Left renal cortex interstitium (tissue), 4 donors: ENCODE results near the gene CUX1. TPM values are rescaled to one million over a fixed set of nuclear protein-coding genes. Genes with fewer than 3 reads are reported as not detected.
"Not testable (repeated sequence)": the region's sequence is repeated elsewhere in the genome, so short reads cannot be mapped to it uniquely, and the experiment has no call there.

Experiments
- DNase-seq, 4 donors: peaks; one replicate each; pipeline ENCODE4 v3.0.0-alpha.2; 2013; ENCODE audit warnings: low read depth in 4 of 4, low spot score in 2 of 4, missing footprints in 1 of 4
- polyA plus RNA-seq, 4 donors: library from polyadenylated mRNA; unstranded; fragments of 120-200 nt; gene quantifications; one replicate each; pipeline ENCODE4 v1.2.1, GENCODE V29; 2013; ENCODE audit not compliant: insufficient read length in 4 of 4

The CUX1 gene
- polyA plus RNA-seq, 4 donors, result 79.2 to 99.7 (median 90.6) TPM

GRCh38 chr7:101912716-101913110 is 95.3 kb downstream of the CUX1 start:
- DNase-seq, result no peak

GRCh38 chr7:101913247-101913721 is 95.9 kb downstream of the CUX1 start:
- no peak for DNase-seq

- DNase-seq, result no peak
These were observed 96.4 kb downstream of the CUX1 start for GRCh38 chr7:101913851-101914250.

- DNase-seq, result no peak
These were observed 97.6 kb downstream of the CUX1 start for GRCh38 chr7:101915000-101915399.

GRCh38 chr7:101916041-101916800 is 98.8 kb downstream of the CUX1 start:
- DNase-seq, result no peak

- DNase-seq, result no peak
These were observed 99.5 kb downstream of the CUX1 start for GRCh38 chr7:101916876-101917275.

GRCh38 chr7:101917566-101917965 is 100.1 kb downstream of the CUX1 start:
- DNase-seq, result no peak

- DNase-seq, result no peak
These were observed 101.0 kb downstream of the CUX1 start for GRCh38 chr7:101918426-101918825.

- no peak for DNase-seq
These were observed 102.1 kb downstream of the CUX1 start for GRCh38 chr7:101919363-101920115.

GRCh38 chr7:101921061-101921460 is 103.6 kb downstream of the CUX1 start:
- no peak for DNase-seq

GRCh38 chr7:101921546-101922489 is 104.4 kb downstream of the CUX1 start:
- not testable (repeated sequence) for DNase-seq

GRCh38 chr7:101922631-101923601 is 105.5 kb downstream of the CUX1 start:
- DNase-seq, result no peak

GRCh38 chr7:101923602-101923985 is 106.2 kb downstream of the CUX1 start:
- DNase-seq, result no peak

GRCh38 chr7:101924171-101924570 is 106.7 kb downstream of the CUX1 start:
- no peak for DNase-seq

- DNase-seq, result no peak
These were observed 108.8 kb downstream of the CUX1 start for GRCh38 chr7:101926265-101926664.

GRCh38 chr7:101927389-101927788 is 110.0 kb downstream of the CUX1 start:
- no peak for DNase-seq

- DNase-seq, result no peak
These were observed 110.4 kb downstream of the CUX1 start for GRCh38 chr7:101927802-101928201.

- DNase-seq, result no peak
These were observed 111.8 kb downstream of the CUX1 start for GRCh38 chr7:101929256-101929655.

- not testable (repeated sequence) for DNase-seq
These were observed 112.5 kb downstream of the CUX1 start for GRCh38 chr7:101929911-101930310.

- no peak for DNase-seq
These were observed 114.7 kb downstream of the CUX1 start for GRCh38 chr7:101932083-101932482.
